ENCODE results near the gene PHF21A.

Gene PHF21A

DNA sequence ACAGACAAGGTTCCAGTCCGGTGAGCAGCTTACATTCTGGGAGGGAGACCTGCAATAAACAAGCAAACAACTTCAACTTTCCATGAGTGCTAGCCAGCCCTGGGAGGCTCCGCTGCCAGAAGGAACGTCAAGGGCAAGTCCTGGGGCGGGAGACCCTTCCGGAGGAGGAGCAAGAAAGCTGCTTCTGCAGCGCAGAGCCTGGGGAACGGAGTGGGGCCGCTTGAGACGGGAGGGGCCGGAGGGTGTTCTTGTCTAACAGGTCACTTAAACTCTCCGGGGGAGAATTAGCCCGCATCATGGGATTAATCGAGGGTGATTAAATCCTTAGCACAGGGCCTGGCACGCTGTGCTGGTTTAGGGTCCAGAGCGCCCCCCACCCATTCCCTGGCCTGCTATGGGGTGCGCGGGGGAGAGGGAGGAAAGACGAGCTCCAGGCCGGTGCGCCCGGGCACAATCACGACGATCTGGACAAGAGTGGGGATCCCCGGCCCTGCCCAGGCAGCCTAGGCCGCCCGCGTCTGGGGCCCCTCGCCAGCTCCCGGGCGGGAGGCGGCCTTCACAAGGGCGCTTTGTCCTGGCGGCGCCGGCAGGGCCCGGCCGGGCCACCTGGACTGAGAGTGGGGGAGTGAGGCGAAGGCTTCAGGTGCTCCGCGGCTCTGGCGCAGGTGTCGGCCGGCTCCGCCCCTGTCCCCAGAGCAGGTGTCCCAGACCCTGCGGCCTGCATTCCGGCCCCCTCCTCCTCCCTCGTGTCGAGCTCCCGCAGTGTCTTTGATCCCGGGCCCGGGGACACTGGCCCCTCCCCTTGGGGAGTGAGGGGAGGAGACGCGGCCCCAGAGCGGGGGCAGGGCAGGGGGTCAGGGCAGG is 199.5 kb downstream of the PHF21A start:
- H3K27ac ChIP-seq: peak overlapping the region; percentile 90
- peak; percentile 48; the same call in 1 of the 2 replicates for TF ChIP-seq ZFX (IDR thresholded peaks at IDR 0.05)
- TF ChIP-seq, protein P1, sequence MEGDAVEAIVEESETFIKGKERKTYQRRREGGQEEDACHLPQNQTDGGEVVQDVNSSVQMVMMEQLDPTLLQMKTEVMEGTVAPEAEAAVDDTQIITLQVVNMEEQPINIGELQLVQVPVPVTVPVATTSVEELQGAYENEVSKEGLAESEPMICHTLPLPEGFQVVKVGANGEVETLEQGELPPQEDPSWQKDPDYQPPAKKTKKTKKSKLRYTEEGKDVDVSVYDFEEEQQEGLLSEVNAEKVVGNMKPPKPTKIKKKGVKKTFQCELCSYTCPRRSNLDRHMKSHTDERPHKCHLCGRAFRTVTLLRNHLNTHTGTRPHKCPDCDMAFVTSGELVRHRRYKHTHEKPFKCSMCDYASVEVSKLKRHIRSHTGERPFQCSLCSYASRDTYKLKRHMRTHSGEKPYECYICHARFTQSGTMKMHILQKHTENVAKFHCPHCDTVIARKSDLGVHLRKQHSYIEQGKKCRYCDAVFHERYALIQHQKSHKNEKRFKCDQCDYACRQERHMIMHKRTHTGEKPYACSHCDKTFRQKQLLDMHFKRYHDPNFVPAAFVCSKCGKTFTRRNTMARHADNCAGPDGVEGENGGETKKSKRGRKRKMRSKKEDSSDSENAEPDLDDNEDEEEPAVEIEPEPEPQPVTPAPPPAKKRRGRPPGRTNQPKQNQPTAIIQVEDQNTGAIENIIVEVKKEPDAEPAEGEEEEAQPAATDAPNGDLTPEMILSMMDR (conservative IDR thresholded peaks at IDR 0.05): no peak

GRCh38 chr11:45920531-45921477 is 200.4 kb downstream of the PHF21A start:
- no peak for TF ChIP-seq ZFX (IDR thresholded peaks at IDR 0.05)
- TF ChIP-seq, protein P1 (conservative IDR thresholded peaks at IDR 0.05): no peak
- peak overlapping the region; percentile 90 for H3K27ac ChIP-seq

DNA sequence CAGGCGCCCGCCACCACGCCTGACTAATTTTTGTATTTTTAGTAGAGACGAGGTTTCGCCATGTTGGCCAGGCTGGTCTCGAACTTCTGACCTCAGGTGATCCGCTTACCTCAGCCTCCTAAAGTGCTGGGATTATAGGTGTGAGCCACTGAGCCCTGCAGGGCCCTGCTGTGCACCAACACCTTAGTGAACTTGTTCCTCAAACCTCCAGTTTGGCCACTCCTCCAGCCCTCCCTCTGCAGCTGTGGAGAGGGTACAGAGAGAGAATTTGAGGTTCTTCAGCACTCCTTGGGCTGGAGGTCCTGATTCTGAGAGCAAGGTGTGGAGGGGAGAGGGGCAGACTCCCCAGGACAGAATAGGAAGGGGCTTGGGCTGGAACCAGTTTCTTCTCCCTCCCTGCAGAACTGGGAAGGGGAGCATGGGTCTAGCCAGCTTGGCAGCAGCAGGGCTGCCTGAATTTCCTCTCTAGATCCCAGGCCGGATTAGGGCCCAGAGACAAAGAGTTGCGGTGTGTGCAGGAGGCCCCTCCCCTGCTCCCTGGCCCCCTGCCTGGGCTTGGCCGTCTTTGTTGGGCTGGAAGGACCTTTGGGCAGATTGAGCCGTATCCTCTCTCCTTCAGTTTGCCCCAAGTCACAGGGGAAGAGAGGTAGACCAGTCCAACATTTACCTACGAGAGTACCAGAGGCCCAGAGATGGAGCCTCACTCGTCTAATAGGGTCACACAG is 201.3 kb downstream of the PHF21A start:
- TF ChIP-seq, protein P1 (conservative IDR thresholded peaks at IDR 0.05): no peak
- TF ChIP-seq ZFX (IDR thresholded peaks at IDR 0.05): no peak
- peak overlapping the region; percentile 90 for H3K27ac ChIP-seq

GRCh38 chr11:45918962-45919675 is 202.1 kb downstream of the PHF21A start:
- no peak for TF ChIP-seq ZFX (IDR thresholded peaks at IDR 0.05)
- TF ChIP-seq, protein P1 (conservative IDR thresholded peaks at IDR 0.05): no peak
- peak overlapping the region; percentile 90 for H3K27ac ChIP-seq

GRCh38 chr11:45918331-45918941 is 202.8 kb downstream of the PHF21A start:
- H3K27ac ChIP-seq: peak overlapping the region; percentile 90
- no peak for TF ChIP-seq ZFX (IDR thresholded peaks at IDR 0.05)
- TF ChIP-seq, protein P1 (conservative IDR thresholded peaks at IDR 0.05): no peak

- TF ChIP-seq, protein P1 (conservative IDR thresholded peaks at IDR 0.05): no peak
- TF ChIP-seq ZFX (IDR thresholded peaks at IDR 0.05): no peak
- peak within 1 kb of the TSS; percentile 90 for H3K27ac ChIP-seq
Observed at GRCh38 chr11:45917623-45918330, 203.5 kb downstream of the PHF21A start, which contains the start of gene PEX16. PEX16 (minus strand) TSS chr11:45917877; CDS start chr11:45917811, 66 bp downstream.
